Tibial nerve (tissue), 4 donors: Measurements from ENCODE around the gene ZMYM1. TPM values are rescaled to one million over a fixed set of nuclear protein-coding genes. Genes with fewer than 3 reads are reported as not detected.
"Not testable (repeated sequence)": the region's sequence is repeated elsewhere in the genome, so short reads cannot be mapped to it uniquely, and the experiment has no call there.

Source experiments
- DNase-seq, 2 donors: peaks; one replicate each; pipeline ENCODE4 v3.0.0-alpha.2; 2019; ENCODE audit warnings: low spot score in 2 of 2
- H3K27ac ChIP-seq, 4 donors: fragments of 200-600 bp; sonication (generic) in 3 of 4; one replicate each; pipeline ENCODE4 v1.5.1; 2017 to 2019; ENCODE audit warnings: mild to moderate bottlenecking in 1 of 4
- H3K27me3 ChIP-seq, 2 donors: fragments of 200-600 bp; sonication (generic) in 1 of 2; one replicate each; pipeline versions ENCODE4 v1.5.1 to v1.6.0; 2017 to 2019
- H3K36me3 ChIP-seq, 3 donors: fragments of 200-600 bp; sonication (generic); one replicate each; pipeline ENCODE4 v1.5.1; 2018 to 2019
- H3K4me1 ChIP-seq, 4 donors: fragments of 200-600 bp; sonication (generic) in 3 of 4; one replicate each; pipeline ENCODE4 v1.5.1; 2017 to 2019
- H3K4me3 ChIP-seq, 4 donors: fragments of 200-600 bp; sonication (generic) in 3 of 4; one replicate each; pipeline ENCODE4 v1.5.1; 2017 to 2019; ENCODE audit warnings: mild to moderate bottlenecking in 1 of 4, moderate library complexity in 1 of 4
- H3K9me3 ChIP-seq, 4 donors: fragments of 200-600 bp; sonication (generic) in 3 of 4; one replicate each; pipeline ENCODE4 v1.5.1; 2017 to 2019
- CTCF ChIP-seq, 5 experiments: fragments of 200-600 bp in 3 of 5; fragments of 450-650 bp in 2 of 5; sonication (generic) in 3 of 5; IDR thresholded peaks; one replicate each; pipeline ENCODE4 v1.5.1; 2016 to 2019; ENCODE audit warnings: antibody characterized with exemption in 5 of 5, mild to moderate bottlenecking in 3 of 5, moderate library complexity in 2 of 5
- EP300 ChIP-seq, 2 donors: sonication (generic); formaldehyde crosslinking; IDR thresholded peaks; one replicate each; pipeline ENCODE4 v1.6.1; 2017; ENCODE audit warnings: antibody characterized with exemption in 2 of 2, mild to moderate bottlenecking in 1 of 2
- POLR2A ChIP-seq, 2 donors: fragments of 450-650 bp; IDR thresholded peaks; one replicate each; pipeline ENCODE4 v1.6.1; 2017; ENCODE audit warnings: antibody characterized with exemption in 2 of 2, mild to moderate bottlenecking in 2 of 2, moderate library complexity in 2 of 2
- WGBS, 2 donors: methylation state at CpG; one replicate each; pipeline ENCODE4 v1.1.5; 2018; 5-methylcytosine and 5-hydroxymethylcytosine counted together
- total RNA-seq, 4 donors: library from RNA; depleted of rRNA; stranded (reverse); fragments of >200 nt; gene quantifications; one replicate each; pipeline ENCODE4 v1.1.0, GENCODE V29; 2016

The ZMYM1 gene
- total RNA-seq, 4 donors from 2014 or later: 10.5 to 17.4 (median 13.4) TPM

DNA sequence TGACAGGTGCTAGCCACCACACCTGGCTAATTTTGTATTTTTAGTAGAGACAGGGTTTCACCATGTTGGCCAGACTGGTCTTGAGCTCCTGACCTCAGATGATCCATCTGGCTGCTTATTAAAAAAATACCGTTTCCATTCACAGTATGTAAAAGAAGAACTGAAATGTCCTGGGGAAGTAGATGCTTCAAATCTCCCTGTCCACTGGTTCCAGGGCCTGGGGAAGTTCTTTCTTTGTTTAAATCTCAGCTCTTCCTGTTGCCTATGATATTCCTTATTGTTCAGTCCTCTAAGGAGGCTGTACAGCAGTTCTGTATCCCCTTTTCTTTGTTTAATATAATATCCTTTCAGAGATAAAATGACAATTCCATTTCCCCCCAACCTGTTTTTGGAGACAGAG is 47.4 kb downstream of the ZMYM1 start:
- 85 to 93% methylated on average over 1 of the region's 1 CpG for WGBS, 2 donors
- no peaks in the 10 kb centered on the region for H3K27me3 ChIP-seq
- DNase-seq: no peak

DNA sequence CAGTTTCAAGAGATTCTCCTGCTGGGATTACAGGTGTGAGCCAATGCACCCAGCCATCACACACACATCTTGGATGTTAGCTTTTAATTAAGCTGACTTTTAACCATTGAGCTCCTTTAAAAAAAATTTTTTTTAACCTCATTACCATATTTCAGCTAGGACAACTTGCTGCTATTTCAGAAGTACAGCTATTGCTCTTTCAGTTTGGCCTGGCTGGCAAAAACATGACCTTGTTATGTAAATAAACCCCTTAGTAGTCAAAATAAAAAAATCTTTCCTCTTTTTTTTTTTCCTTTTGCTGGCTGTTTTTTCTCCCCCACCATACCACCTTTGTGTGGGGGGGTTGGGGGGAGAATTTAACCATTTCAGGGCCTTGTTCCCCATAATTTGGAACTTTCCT is 49.9 kb downstream of the ZMYM1 start:
- TF ChIP-seq POLR2A (IDR thresholded peaks at IDR 0.05) (no peak), CTCF (IDR thresholded peaks at IDR 0.05) (no peak), EP300 (IDR thresholded peaks at IDR 0.05) (no peak)
- peaks cover 0 to 30% (median 0%) of the 10 kb centered on the region in 4 donors for H3K9me3 ChIP-seq
- H3K27ac ChIP-seq: no peak overlapping the region
- H3K4me3 ChIP-seq: no peak overlapping the region
- H3K27me3 ChIP-seq: no peaks in the 10 kb centered on the region
- no peak for DNase-seq
- H3K36me3 ChIP-seq: no peaks in the 10 kb centered on the region
- H3K4me1 ChIP-seq: no peaks in the 10 kb centered on the region

More for the DNA sequence above, 47.4 kb downstream of the ZMYM1 start:
- TF ChIP-seq CTCF (IDR thresholded peaks at IDR 0.05) (no peak), EP300 (IDR thresholded peaks at IDR 0.05) (no peak), POLR2A (IDR thresholded peaks at IDR 0.05) (no peak)
- H3K4me3 ChIP-seq: no peak overlapping the region
- H3K9me3 ChIP-seq: peaks cover 0 to 30% (median 0%) of the 10 kb centered on the region in 4 donors
- no peaks in the 10 kb centered on the region for H3K4me1 ChIP-seq
- no peak overlapping the region for H3K27ac ChIP-seq
- no peaks in the 10 kb centered on the region for H3K36me3 ChIP-seq

DNA sequence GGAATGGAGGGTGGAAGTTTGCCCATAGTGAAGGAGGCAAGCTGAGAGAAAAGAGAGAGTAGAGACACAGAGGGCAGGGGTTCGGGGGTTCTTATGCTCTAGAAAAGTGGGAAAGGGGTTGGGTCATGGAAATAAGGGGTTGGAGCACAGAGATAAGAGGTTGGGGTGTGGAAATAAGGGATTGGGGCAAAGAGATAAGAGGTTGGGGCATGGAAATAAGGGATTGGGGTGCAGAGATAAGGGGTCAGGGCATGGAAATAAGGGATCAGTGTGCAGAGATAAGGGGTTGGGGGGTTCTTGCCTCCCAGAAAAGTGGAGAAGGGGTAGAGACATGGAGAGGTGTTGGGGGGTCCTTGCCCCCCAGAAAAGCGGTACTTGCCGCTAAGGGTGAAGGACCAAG is 57.6 kb downstream of the ZMYM1 start:
- Histone ChIP-seq H3K36me3 (no peaks in the 10 kb centered on the region), H3K9me3 (no peaks in the 10 kb centered on the region), H3K27me3 (no peaks in the 10 kb centered on the region), H3K27ac (no peak overlapping the region), H3K4me1 (no peaks in the 10 kb centered on the region), H3K4me3 (no peak overlapping the region)
- DNase-seq: no peak
- WGBS, 2 donors: 90 to 96% methylated on average over 3 of the region's 3 CpGs
- no peak for TF ChIP-seq EP300 (IDR thresholded peaks at IDR 0.05)
- TF ChIP-seq CTCF (IDR thresholded peaks at IDR 0.05): no peak
- TF ChIP-seq POLR2A (IDR thresholded peaks at IDR 0.05): no peak

- H3K27ac ChIP-seq, H3K27me3 ChIP-seq, H3K9me3 ChIP-seq, H3K4me1 ChIP-seq, DNase-seq, H3K36me3 ChIP-seq, H3K4me3 ChIP-seq: not testable (repeated sequence)
- WGBS, 2 donors: 79 to 89% methylated on average over 5 of the region's 5 CpGs
Observed at GRCh38 chr1:35137590-35137989, 58.4 kb downstream of the ZMYM1 start.

DNA sequence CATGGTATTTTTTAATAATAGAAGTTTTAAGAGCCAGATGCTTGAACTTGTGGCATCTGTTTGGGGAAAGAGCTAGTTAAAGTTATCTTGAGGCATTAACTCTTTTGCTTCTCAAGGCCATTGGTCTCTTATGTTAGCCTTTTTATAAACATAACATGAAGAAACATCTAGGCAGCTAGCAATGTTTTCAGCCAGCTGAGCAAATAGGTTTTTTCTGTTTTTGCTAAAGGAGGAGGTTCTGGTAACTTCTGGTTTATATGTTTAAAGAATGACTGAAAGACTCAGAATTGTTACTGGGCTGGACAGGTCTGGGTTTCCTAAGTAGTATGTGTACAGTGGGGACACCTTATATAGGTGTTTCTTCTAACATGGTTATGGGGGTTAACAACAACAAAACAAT is 63.1 kb downstream of the ZMYM1 start:
- H3K27ac ChIP-seq, DNase-seq, H3K9me3 ChIP-seq, H3K27me3 ChIP-seq, H3K4me3 ChIP-seq, H3K4me1 ChIP-seq, H3K36me3 ChIP-seq: not testable (repeated sequence)

- 84 to 91% methylated on average over 9 of the region's 9 CpGs for WGBS, 2 donors
- not testable (repeated sequence) for DNase-seq, H3K36me3 ChIP-seq, H3K4me1 ChIP-seq, H3K27ac ChIP-seq, H3K4me3 ChIP-seq, H3K9me3 ChIP-seq, H3K27me3 ChIP-seq
Observed at GRCh38 chr1:35142728-35143127, 63.5 kb downstream of the ZMYM1 start.

- DNase-seq: no peak
- H3K27me3 ChIP-seq: no peaks in the 10 kb centered on the region
- peaks cover 0 to 10% (median 0%) of the 10 kb centered on the region in 4 donors for H3K4me1 ChIP-seq
- no peak overlapping the region for H3K27ac ChIP-seq
- no peak for TF ChIP-seq CTCF (IDR thresholded peaks at IDR 0.05)
- no peak for TF ChIP-seq POLR2A (IDR thresholded peaks at IDR 0.05)
- no peak for TF ChIP-seq EP300 (IDR thresholded peaks at IDR 0.05)
- H3K9me3 ChIP-seq: no peaks in the 10 kb centered on the region
- WGBS, 2 donors: 85 to 86% methylated on average over 12 of the region's 12 CpGs
- H3K36me3 ChIP-seq: no peaks in the 10 kb centered on the region
- H3K4me3 ChIP-seq: no peak overlapping the region
Observed at GRCh38 chr1:35143737-35144508, 64.7 kb downstream of the ZMYM1 start.

GRCh38 chr1:35145892-35146549 is 66.8 kb downstream of the ZMYM1 start:
- H3K4me3 ChIP-seq: peak overlapping the region in 1 of 4 donors; percentile 27
- 36 to 53% methylated on average over 11 to 13 of the region's 13 CpGs for whole genome bisulfite sequencing, 2 donors

More at GRCh38 chr1:35145892-35146549, 66.8 kb downstream of the ZMYM1 start:
- not testable (repeated sequence) for H3K9me3 ChIP-seq, H3K27ac ChIP-seq, H3K4me1 ChIP-seq, H3K27me3 ChIP-seq, H3K36me3 ChIP-seq, DNase-seq
